IMR-90 (cell line): ENCODE data around the gene PCDHB15.

Experiments
- BHLHE40 ChIP-seq: fragments of 150-350 bp; IDR thresholded peaks from 2 replicates; pipeline ENCODE4 v1.6.1; 2016; ENCODE audit warnings: mild to moderate bottlenecking, low read depth, low read length
- CEBPB ChIP-seq: IDR thresholded peaks from 2 replicates; pipeline ENCODE4 v1.6.1; 2012; ENCODE audit warnings: low read depth, low read length, improper control_type of control experiment
- CHD1 ChIP-seq: IDR thresholded peaks from 2 replicates; pipeline ENCODE4 v1.6.1; 2012; ENCODE audit warnings: low read depth, low read length, improper control_type of control experiment
- CTCF ChIP-seq: conservative IDR thresholded peaks from 2 replicates; pipeline ENCODE4 v1.5.1; 2012; ENCODE audit warnings: mild to moderate bottlenecking, low read depth, low read length, improper control_type of control experiment
- POLR2A ChIP-seq: IDR thresholded peaks from 2 replicates; pipeline ENCODE4 v1.6.1; 2012; ENCODE audit warnings: mild to moderate bottlenecking, low read depth, low read length
- RFX5 ChIP-seq: IDR thresholded peaks from 2 replicates; pipeline ENCODE4 v1.8.0; 2012; ENCODE audit warnings: low read depth, mild to moderate bottlenecking, low read length, moderate library complexity
- TF ChIP-seq, protein P1 (sequence below): fragments of 150-350 bp; IDR thresholded peaks from 2 replicates; pipeline ENCODE4 v1.6.1; 2016; ENCODE audit warnings: low read depth, mild to moderate bottlenecking, low read length, moderate library complexity, borderline replicate concordance

DNA sequence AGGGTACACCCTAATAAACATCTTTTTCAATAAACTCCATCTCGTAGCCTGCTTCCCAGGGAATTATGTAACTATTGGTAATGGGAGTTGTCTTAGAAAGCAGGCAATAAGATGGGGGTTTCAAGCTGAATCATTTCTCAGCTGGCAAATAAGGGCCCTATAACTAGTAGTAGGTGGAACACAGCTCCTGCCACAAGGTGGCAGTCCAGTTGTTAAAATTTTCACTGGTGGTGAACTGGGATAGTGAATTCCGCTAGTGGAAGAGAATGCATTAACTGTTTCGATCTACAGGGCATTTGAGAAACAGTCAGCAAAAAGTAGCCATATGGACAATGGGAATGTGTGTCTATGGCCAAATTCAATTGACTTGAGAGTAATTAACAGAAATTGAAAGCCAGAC, 27.7 kb downstream of the PCDHB15 start:
- no peak for TF ChIP-seq CTCF
- no peak for TF ChIP-seq POLR2A
- no peak for TF ChIP-seq CEBPB
- TF ChIP-seq BHLHE40: no peak
- TF ChIP-seq CHD1: no peak
- TF ChIP-seq RFX5: no peak
- TF ChIP-seq, protein P1, sequence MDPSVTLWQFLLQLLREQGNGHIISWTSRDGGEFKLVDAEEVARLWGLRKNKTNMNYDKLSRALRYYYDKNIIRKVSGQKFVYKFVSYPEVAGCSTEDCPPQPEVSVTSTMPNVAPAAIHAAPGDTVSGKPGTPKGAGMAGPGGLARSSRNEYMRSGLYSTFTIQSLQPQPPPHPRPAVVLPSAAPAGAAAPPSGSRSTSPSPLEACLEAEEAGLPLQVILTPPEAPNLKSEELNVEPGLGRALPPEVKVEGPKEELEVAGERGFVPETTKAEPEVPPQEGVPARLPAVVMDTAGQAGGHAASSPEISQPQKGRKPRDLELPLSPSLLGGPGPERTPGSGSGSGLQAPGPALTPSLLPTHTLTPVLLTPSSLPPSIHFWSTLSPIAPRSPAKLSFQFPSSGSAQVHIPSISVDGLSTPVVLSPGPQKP: no peak
